GM20000 (cell line): ENCODE results near the gene IL6ST.

Source experiments
- DNase-seq: peaks from one replicate; pipeline ENCODE4 v3.0.0; 2012; ENCODE audit warnings: low spot score
- TF ChIP-seq, protein P1 (sequence below): IDR thresholded peaks from 2 replicates; pipeline ENCODE4 v1.5.1; 2012; ENCODE audit warnings: mild to moderate bottlenecking, control low read depth; ENCODE audit errors: extremely low read depth, missing control alignments

Gene IL6ST

DNA sequence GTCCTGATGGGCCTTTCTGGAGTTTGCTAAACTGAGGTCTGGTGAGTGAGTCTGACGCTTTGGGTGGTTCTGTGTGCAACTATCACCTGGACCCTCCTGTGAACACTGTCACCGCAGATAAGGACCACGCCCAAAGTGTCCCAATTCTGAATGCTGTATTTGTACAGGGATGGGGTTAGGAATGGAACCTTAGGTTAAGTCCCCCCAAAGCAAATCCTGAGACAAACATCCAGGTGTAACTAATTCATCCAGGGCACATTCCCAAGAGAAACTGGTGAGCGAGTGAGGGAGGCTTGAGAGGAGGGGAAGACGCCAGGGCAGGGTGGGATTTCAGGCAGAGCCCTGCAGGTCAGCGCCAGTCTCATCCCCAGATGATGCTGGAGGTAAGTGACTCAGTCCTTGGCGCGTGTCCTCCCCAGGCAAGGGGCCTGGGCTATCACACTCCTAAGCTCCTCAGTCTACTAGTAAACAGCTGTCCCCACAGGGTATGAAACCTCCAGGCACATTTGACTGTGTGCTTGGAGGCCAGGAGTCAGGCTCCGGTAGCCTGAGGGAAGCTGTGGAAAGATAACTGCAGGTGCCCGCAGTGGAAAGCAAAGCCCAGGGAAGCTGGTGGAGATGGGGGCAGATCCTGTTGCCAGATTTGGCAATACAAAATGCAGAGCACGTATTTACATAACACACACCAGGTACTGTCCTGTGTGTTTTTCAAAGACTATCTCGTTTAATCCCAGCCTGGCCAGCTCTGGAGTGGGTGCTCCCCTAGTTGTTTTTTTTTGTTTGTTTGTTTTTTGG is 66.7 kb downstream of the IL6ST start:
- TF ChIP-seq, protein P1, sequence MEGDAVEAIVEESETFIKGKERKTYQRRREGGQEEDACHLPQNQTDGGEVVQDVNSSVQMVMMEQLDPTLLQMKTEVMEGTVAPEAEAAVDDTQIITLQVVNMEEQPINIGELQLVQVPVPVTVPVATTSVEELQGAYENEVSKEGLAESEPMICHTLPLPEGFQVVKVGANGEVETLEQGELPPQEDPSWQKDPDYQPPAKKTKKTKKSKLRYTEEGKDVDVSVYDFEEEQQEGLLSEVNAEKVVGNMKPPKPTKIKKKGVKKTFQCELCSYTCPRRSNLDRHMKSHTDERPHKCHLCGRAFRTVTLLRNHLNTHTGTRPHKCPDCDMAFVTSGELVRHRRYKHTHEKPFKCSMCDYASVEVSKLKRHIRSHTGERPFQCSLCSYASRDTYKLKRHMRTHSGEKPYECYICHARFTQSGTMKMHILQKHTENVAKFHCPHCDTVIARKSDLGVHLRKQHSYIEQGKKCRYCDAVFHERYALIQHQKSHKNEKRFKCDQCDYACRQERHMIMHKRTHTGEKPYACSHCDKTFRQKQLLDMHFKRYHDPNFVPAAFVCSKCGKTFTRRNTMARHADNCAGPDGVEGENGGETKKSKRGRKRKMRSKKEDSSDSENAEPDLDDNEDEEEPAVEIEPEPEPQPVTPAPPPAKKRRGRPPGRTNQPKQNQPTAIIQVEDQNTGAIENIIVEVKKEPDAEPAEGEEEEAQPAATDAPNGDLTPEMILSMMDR: no peak
- DNase-seq: no peak

DNA sequence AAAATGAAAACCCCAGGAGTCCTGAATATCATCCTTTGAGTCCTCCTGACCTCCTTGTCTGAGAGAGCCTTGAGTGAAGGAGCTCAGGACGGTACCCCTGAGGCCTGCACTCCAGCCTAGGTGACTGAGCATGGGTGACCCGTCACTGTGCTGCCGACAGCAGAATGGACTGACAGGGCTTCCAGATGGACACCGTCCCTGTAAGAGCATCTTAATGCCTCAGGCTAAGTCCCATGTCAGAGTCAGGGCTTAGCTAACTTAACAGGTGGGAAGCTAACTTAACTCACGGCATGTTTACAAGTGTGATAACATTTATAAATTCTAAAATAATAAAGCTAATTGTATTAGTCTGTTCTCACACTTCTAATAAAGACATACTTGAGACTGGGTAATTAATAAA is 68.3 kb downstream of the IL6ST start:
- TF ChIP-seq, protein P1: no peak
- no peak for DNase-seq

DNA sequence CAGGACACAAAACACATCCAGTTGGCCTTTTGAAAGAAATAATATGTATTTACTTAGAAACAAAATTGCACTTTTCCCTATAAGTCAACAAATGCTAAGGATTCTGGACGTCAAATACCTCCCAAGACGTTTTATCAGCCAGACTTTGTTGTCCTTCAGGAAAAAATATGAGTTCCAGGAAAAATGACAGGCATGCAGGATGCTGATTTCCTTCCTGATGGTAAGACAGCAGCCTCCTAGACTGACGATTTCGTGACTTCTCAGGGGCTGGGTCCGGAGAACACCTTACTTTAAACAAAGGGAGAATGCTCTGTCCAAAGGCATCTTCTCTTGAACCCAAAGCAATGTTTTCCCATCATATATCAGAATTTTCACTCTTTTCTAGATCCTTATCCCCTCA is 69.1 kb downstream of the IL6ST start:
- DNase-seq: no peak
- TF ChIP-seq, protein P1: no peak

DNA sequence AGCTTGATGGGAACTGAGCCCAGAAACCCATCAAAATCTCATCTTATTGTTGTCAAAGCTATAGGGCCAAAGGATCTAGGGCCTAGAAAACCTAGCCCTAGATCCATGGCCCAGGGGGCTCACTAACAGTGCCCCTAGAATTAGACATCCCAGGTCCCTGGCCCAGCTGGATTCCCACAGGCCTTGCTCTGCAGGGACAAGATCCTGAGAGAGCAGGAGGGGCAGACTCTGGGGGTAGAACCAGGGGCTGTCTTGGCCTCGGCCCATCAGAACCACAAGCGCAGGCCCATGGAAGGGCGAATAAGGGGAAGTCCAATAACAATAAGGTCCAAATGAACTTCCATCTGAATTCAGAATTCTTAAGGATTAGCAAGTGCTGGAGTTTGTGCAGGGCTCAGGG is 69.6 kb downstream of the IL6ST start:
- no peak for DNase-seq
- TF ChIP-seq, protein P1: no peak

DNA sequence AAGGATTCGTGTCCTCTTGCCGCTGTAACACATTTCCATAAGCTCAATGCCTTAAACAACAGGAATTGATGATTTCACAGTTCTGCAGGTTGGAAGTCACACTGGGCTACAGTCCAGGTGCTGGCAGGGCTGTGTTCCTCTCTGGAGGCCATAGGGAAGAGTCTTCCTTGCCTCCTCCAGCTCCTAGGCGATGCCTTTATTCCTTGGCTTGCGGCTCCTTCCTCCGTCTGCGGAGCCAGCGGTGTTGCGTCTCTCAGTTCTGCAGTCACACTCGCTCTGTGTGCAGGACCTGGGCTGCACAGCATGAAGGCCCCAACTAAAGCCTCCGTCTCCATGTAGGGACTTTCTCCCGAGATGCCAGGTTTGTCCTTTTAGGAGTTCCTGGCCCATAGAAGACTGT is 70.0 kb downstream of the IL6ST start:
- TF ChIP-seq, protein P1: no peak
- DNase-seq: no peak

DNA sequence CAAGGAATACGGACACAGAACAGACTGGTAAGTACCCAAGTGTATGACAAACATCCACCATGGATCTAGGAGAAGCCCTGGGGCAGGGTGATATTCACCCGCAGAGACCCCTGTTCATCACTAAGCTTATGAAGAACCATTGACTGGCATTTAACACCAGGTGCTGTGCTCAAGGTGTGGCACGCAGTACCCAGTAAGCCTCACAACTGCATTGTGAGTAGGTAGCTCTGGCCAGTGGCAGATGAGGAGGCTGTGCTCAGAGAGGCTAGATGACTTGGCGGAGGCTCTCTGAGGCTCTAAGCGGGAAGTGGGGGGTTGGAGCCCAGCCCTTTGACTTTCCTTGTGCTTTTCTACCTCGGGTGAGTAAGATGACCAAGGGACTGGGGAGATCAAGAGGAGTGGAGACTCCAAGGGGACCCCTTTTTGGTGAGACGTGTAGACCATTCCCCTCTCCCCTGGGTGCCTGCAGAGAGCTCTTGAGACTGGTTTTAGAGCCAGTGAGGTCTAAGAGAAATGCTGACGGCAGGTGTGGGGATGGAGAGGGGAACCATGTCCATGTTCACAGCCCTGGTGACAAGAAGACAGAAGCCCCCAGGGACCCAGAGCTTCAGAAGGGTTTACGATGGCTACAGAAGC is 70.8 kb downstream of the IL6ST start:
- TF ChIP-seq, protein P1: no peak
- DNase-seq: no peak

DNA sequence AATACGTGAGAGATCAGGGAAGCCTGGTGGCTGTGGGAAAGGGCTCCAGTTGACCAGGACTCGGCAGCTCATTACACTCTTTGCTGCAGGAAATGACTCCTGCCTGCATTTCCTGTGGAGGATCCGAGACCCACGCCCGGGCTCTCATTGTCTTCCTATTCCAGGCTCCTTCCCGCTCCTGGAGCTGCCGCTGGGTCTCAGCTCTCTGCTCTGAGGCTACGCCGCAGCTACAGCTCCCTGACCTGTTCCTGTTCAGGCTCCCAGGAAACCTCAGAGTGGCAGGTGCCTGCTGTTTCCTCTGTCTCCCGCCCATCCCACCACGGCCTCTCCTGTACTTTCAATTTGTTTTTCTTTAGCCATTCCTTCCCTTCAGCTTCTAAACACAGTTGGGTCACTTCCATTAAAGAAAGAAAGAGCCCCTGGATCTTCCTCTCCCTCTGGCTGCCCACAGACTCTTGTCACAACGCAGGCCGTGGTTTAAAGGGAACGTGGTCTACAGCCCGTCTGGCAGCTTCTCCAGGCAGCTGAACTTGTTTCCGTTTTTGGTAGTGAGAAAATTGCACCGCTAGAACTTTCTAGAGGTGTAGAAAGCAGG is 71.5 kb downstream of the IL6ST start:
- TF ChIP-seq, protein P1: no peak
- DNase-seq: no peak
